ENCODE measurements around the gene PPM1J.

Gene PPM1J

GRCh38 chr1:112715264-112716053 lies at the start of gene PPM1J:
TSS of gene PPM1J (minus strand) at chr1:112715332. CDS start at chr1:112715301, 31 bp downstream.
- no peak for TF ChIP-seq MYC (IDR thresholded peaks at IDR 0.05; ENCODE audit: low read depth, low read length)
- no peak for TF ChIP-seq CTCF (IDR thresholded peaks at IDR 0.05; ENCODE audit: low read depth, low read length)
- no peak for TF ChIP-seq POLR2A (IDR thresholded peaks at IDR 0.05; ENCODE audit: extremely low read depth, insufficient read length)
- TF ChIP-seq MAX (IDR thresholded peaks at IDR 0.05; ENCODE audit: low read depth, low read length), result no peak; the same call in 1 of the 2 replicates
- peak within 1 kb of the TSS; percentile 51 for H3K4me3 ChIP-seq (ENCODE audit: low read depth, low read length)
- DNase-seq (ENCODE audit: low read depth), result peak; percentile 93

- no peak for TF ChIP-seq POLR2A (IDR thresholded peaks at IDR 0.05; ENCODE audit: extremely low read depth, insufficient read length)
- TF ChIP-seq CTCF (IDR thresholded peaks at IDR 0.05; ENCODE audit: low read depth, low read length), result no peak
- TF ChIP-seq MYC (IDR thresholded peaks at IDR 0.05; ENCODE audit: low read depth, low read length), result no peak
- TF ChIP-seq MAX (IDR thresholded peaks at IDR 0.05; ENCODE audit: low read depth, low read length), result no peak
- H3K4me3 ChIP-seq (ENCODE audit: low read depth, low read length), result no peak overlapping the region
- DNase-seq (ENCODE audit: low read depth), result no peak
Measured at GRCh38 chr1:112762541-112763500, 47.7 kb upstream of the PPM1J start.

GRCh38 chr1:112761714-112762480 lies 46.8 kb upstream of the PPM1J start:
- peak; percentile 8 for DNase-seq (ENCODE audit: low read depth)
- H3K4me3 ChIP-seq (ENCODE audit: low read depth, low read length), result no peak overlapping the region
- no peak for TF ChIP-seq CTCF (IDR thresholded peaks at IDR 0.05; ENCODE audit: low read depth, low read length)
- no peak for TF ChIP-seq MAX (IDR thresholded peaks at IDR 0.05; ENCODE audit: low read depth, low read length)

GRCh38 chr1:112759228-112759627 lies 44.1 kb upstream of the PPM1J start:
- no peak overlapping the region for H3K4me3 ChIP-seq (ENCODE audit: low read depth, low read length)
- TF ChIP-seq MAX (IDR thresholded peaks at IDR 0.05; ENCODE audit: low read depth, low read length) (no peak), POLR2A (IDR thresholded peaks at IDR 0.05; ENCODE audit: extremely low read depth, insufficient read length) (no peak), CTCF (IDR thresholded peaks at IDR 0.05; ENCODE audit: low read depth, low read length) (no peak), MYC (IDR thresholded peaks at IDR 0.05; ENCODE audit: low read depth, low read length) (no peak)
- no peak for DNase-seq (ENCODE audit: low read depth)

GRCh38 chr1:112754116-112754628 lies 39.0 kb upstream of the PPM1J start:
- H3K4me3 ChIP-seq (ENCODE audit: low read depth, low read length), result no peak overlapping the region
- TF ChIP-seq POLR2A (IDR thresholded peaks at IDR 0.05; ENCODE audit: extremely low read depth, insufficient read length) (no peak), MYC (IDR thresholded peaks at IDR 0.05; ENCODE audit: low read depth, low read length) (no peak), CTCF (IDR thresholded peaks at IDR 0.05; ENCODE audit: low read depth, low read length) (no peak), MAX (IDR thresholded peaks at IDR 0.05; ENCODE audit: low read depth, low read length) (no peak)
- DNase-seq (ENCODE audit: low read depth), result no peak

All from NB4 (cell line).